ENCODE measurements around the gene CEACAM8. TPM values are rescaled to one million over a fixed set of nuclear protein-coding genes. Genes with fewer than 3 reads are reported as not detected.

The CEACAM8 gene
- total and polyA plus RNA-seq, 2 donors (not counting 1 experiment from before 2014, with no cell fraction given), result not detected

DNA sequence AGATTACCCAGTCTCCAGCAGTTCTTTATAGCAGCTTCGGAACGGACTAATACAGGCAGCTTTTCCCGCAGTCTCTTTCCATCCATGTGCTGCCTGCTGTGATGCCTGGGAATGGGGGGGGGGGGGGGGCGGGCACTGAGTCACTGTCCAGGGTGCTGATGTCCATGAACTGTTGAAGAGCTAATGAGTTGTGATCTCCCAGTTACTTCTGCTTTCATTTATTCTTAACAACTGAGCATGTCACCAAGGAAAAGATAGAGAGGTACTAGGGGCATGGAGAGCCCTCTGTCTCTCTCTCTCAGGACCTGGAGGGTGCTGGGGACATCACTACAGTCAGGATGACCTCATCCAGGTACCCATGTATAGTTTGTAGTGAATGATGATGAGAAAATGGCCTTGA lies 46.2 kb downstream of the CEACAM8 start:
- Histone ChIP-seq H3K79me2 (ENCODE audit: control insufficient read depth, insufficient read depth, low read length) (no peaks in the 10 kb centered on the region), H3K9ac (ENCODE audit: low read length) (no peak overlapping the region), H3K4me1 (ENCODE audit: control insufficient read depth in 2 of 2, insufficient read depth in 2 of 2, low read length in 2 of 2) (peaks cover 5 to 7% of the 10 kb centered on the region in 2 donors), H3K9me3 (ENCODE audit: control extremely low read depth in 1 of 3, control insufficient read depth in 2 of 3, insufficient read depth in 1 of 3, low read length in 2 of 3) (peaks cover 0 to 23% (median 0%) of the 10 kb centered on the region in 3 donors), H2AFZ (ENCODE audit: insufficient read depth, low read depth, low read length, poor library complexity, severe bottlenecking) (no peak overlapping the region), H3K4me3 (ENCODE audit: control extremely low read depth in 1 of 5, extremely low read depth in 1 of 5, insufficient read depth in 1 of 5, low read depth in 2 of 5, low read length in 4 of 5) (no peak overlapping the region), H3K27ac (ENCODE audit: low read length in 2 of 2) (no peak overlapping the region), H3K36me3 (replicated peaks in 1 of 2; ENCODE audit: control extremely low read depth in 1 of 2, control insufficient read depth in 1 of 2, extremely low read depth in 1 of 2, insufficient read depth in 2 of 2, low read length in 1 of 2) (no peaks in the 10 kb centered on the region), H4K20me1 (ENCODE audit: control insufficient read depth, insufficient read depth, low read length, poor library complexity, severe bottlenecking) (no peaks in the 10 kb centered on the region), H3K4me2 (replicated peaks; ENCODE audit: low read depth, low read length, poor library complexity, severe bottlenecking) (no peak overlapping the region), H3K27me3 (replicated peaks in 1 of 4; ENCODE audit: control extremely low read depth in 1 of 4, control insufficient read depth in 3 of 4, insufficient read depth in 4 of 4, low read length in 3 of 4) (peaks cover 0 to 21% (median 1%) of the 10 kb centered on the region in 4 experiments)
- Mint-ChIP-seq H3K4me1 (peaks cover 7% of the 10 kb centered on the region), H3K27ac (no peak overlapping the region), H3K9me3 (ENCODE audit: insufficient read depth) (peaks cover 4% of the 10 kb centered on the region), H3K27me3 (peaks cover 43% of the 10 kb centered on the region), H3K4me3 (no peak overlapping the region)
- intact Hi-C loops (cut with micrococcal nuclease), result no loop called here
- ATAC-seq (ENCODE audit: low read depth) (no peak), DNase-seq (no peak)
- no CpG with 5 or more reads among the region's 4 CpGs for WGBS (ENCODE audit: insufficient coverage)
- CTCF ChIA-PET, result interaction anchor here (0.5 kb wide), 1 partner anchor 98 kb away, joined by 3 read pairs; no protein-coding TSS in a partner anchor
- no peak for TF ChIP-seq EZH2 (IDR thresholded peaks at IDR 0.05; ENCODE audit: borderline replicate concordance, insufficient read depth, low read depth, low read length, poor library complexity, severe bottlenecking)
- TF ChIP-seq CTCF (IDR thresholded peaks at IDR 0.05), result no peak
- POLR2A ChIA-PET, result no interaction called here

DNA sequence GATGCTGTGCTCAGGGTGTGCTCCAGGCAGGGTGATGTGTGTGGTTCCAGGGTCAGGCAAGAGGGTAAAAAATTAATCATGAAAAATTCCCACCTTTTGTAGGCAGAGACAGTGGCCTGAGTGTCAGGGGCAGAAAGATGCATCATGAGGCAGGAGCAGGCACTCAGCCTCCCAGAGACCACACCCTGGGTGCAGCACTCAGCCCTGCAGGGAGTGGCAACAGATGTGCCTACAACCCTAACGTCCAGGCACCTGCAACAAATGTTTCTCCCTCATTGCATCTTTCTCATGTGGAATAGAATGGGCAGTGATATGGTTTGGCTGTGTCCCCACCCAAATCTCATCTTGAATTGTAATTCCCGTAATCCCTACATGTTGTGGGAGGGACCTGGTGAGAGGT lies 46.8 kb downstream of the CEACAM8 start:
- no peak for ATAC-seq (ENCODE audit: low read depth)
- Histone ChIP-seq H3K9me3 (ENCODE audit: control extremely low read depth in 1 of 3, control insufficient read depth in 2 of 3, insufficient read depth in 1 of 3, low read length in 2 of 3) (peaks cover 0 to 23% (median 0%) of the 10 kb centered on the region in 3 donors), H3K9ac (ENCODE audit: low read length) (no peak overlapping the region), H3K4me2 (replicated peaks; ENCODE audit: low read depth, low read length, poor library complexity, severe bottlenecking) (no peak overlapping the region), H3K27me3 (replicated peaks in 1 of 4; ENCODE audit: control extremely low read depth in 1 of 4, control insufficient read depth in 3 of 4, insufficient read depth in 4 of 4, low read length in 3 of 4) (peaks cover 0 to 19% (median 2%) of the 10 kb centered on the region in 4 experiments), H3K4me1 (ENCODE audit: control insufficient read depth in 2 of 2, insufficient read depth in 2 of 2, low read length in 2 of 2) (peaks cover 0 to under 1% of the 10 kb centered on the region in 2 donors), H2AFZ (ENCODE audit: insufficient read depth, low read depth, low read length, poor library complexity, severe bottlenecking) (no peak overlapping the region), H4K20me1 (ENCODE audit: control insufficient read depth, insufficient read depth, low read length, poor library complexity, severe bottlenecking) (no peaks in the 10 kb centered on the region), H3K79me2 (ENCODE audit: control insufficient read depth, insufficient read depth, low read length) (no peaks in the 10 kb centered on the region), H3K36me3 (replicated peaks in 1 of 2; ENCODE audit: control extremely low read depth in 1 of 2, control insufficient read depth in 1 of 2, extremely low read depth in 1 of 2, insufficient read depth in 2 of 2, low read length in 1 of 2) (no peaks in the 10 kb centered on the region), H3K27ac (ENCODE audit: low read length in 2 of 2) (no peak overlapping the region), H3K4me3 (ENCODE audit: control extremely low read depth in 1 of 5, extremely low read depth in 1 of 5, insufficient read depth in 1 of 5, low read depth in 2 of 5, low read length in 4 of 5) (no peak overlapping the region)
- WGBS (ENCODE audit: insufficient coverage), result no CpG with 5 or more reads among the region's 2 CpGs
- Mint-ChIP-seq H3K27ac (no peak overlapping the region), H3K27me3 (peaks cover 43% of the 10 kb centered on the region), H3K4me3 (no peak overlapping the region), H3K9me3 (ENCODE audit: insufficient read depth) (peaks cover 4% of the 10 kb centered on the region), H3K4me1 (peaks cover 2% of the 10 kb centered on the region)
- TF ChIP-seq CTCF (IDR thresholded peaks at IDR 0.05), result no peak
- no peak for TF ChIP-seq EZH2 (IDR thresholded peaks at IDR 0.05; ENCODE audit: borderline replicate concordance, insufficient read depth, low read depth, low read length, poor library complexity, severe bottlenecking)
- DNase-seq, result no peak
- ChIA-PET POLR2A (no interaction called here), CTCF (no interaction called here)
- intact Hi-C loops (cut with micrococcal nuclease), result no loop called here

Data from B cell (primary cell).